RWPE2 (cell line): ENCODE measurements around the gene SIRT6.
"Not testable (repeated sequence)": the region's sequence is repeated elsewhere in the genome, so short reads cannot be mapped to it uniquely, and the experiment has no call there.

ENCODE experiments used
- ATAC-seq: fragments of 200-7000 bp; cut with Tn5 transposase; 3 replicates; pipeline ENCODE4 v1.9.1; 2021; ENCODE audit warnings: low read depth
- DNase-seq: peaks from one replicate; pipeline ENCODE4 v3.0.0-alpha.2; 2020; ENCODE audit warnings: low spot score
- H3K27ac ChIP-seq: fragments of 450-650 bp; 2 replicates; pipeline ENCODE4 v1.5.1; 2017; ENCODE audit warnings: mild to moderate bottlenecking; ENCODE audit not compliant: poor library complexity, severe bottlenecking
- H3K27me3 ChIP-seq: fragments of 250-450 bp; sonication (Bioruptor Pico); 2 replicates; pipeline ENCODE4 v1.5.1; 2021; ENCODE audit warnings: mild to moderate bottlenecking, moderate library complexity; ENCODE audit not compliant: insufficient read depth, poor library complexity, severe bottlenecking
- H3K36me3 ChIP-seq: fragments of 250-450 bp; sonication (Bioruptor Pico); 2 replicates; pipeline ENCODE4 v1.5.1; 2020; ENCODE audit warnings: low read depth, mild to moderate bottlenecking, moderate library complexity
- H3K4me1 ChIP-seq: fragments of 250-450 bp; sonication (Bioruptor Pico); 2 replicates; pipeline ENCODE4 v1.5.1; 2021; ENCODE audit warnings: mild to moderate bottlenecking, moderate library complexity; ENCODE audit not compliant: insufficient read depth, poor library complexity, severe bottlenecking
- H3K4me3 ChIP-seq: fragments of 250-450 bp; sonication (Bioruptor Pico); 2 replicates; pipeline ENCODE4 v1.5.1; 2021; ENCODE audit warnings: mild to moderate bottlenecking, moderate library complexity; ENCODE audit not compliant: severe bottlenecking
- H3K9me3 ChIP-seq: fragments of 250-450 bp; sonication (Bioruptor Pico); 2 replicates; pipeline ENCODE4 v1.5.1; 2021; ENCODE audit warnings: mild to moderate bottlenecking, moderate library complexity; ENCODE audit not compliant: severe bottlenecking
- CTCF ChIP-seq: fragments of 450-650 bp; IDR thresholded peaks from one replicate; pipeline ENCODE4 v1.5.1; 2017; ENCODE audit warnings: mild to moderate bottlenecking, moderate library complexity; ENCODE audit not compliant: poor library complexity, severe bottlenecking

The SIRT6 gene

GRCh38 chr19:4227771-4228170, 45.4 kb upstream of the SIRT6 start:
- no peak overlapping the region for H3K4me3 ChIP-seq
- ATAC-seq (no peak), DNase-seq (no peak)
- TF ChIP-seq CTCF, result no peak
- no peaks in the 10 kb centered on the region for H3K27me3 ChIP-seq
- no peaks in the 10 kb centered on the region for H3K9me3 ChIP-seq
- H3K27ac ChIP-seq, result no peak overlapping the region
- no peaks in the 10 kb centered on the region for H3K4me1 ChIP-seq
- no peaks in the 10 kb centered on the region for H3K36me3 ChIP-seq

DNA sequence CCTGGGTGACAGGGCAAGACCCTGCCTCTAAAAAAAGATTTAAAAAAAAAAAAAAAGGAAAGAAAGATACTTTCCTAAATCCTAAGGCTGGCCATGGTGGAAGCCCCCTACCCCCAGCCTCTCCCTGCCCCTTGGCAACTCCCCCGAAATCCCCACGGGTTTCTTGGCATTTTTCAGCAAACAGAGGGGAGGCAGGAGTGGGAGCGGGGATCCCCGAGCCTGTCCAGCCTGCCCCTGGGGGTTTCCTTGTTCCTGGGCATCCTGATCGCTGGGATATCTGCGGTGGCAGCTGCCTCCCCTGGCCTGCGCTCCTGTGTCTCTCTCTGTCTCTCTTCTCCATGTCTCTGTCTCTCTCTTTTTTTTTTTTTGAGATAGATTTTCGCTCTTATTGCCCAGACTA, 43.5 kb upstream of the SIRT6 start:
- ATAC-seq (no peak), DNase-seq (no peak)
- TF ChIP-seq CTCF, result no peak
- H3K27ac ChIP-seq, result no peak overlapping the region
- no peaks in the 10 kb centered on the region for H3K4me1 ChIP-seq
- H3K9me3 ChIP-seq, result no peaks in the 10 kb centered on the region
- no peak overlapping the region for H3K4me3 ChIP-seq
- H3K27me3 ChIP-seq, result no peaks in the 10 kb centered on the region
- no peaks in the 10 kb centered on the region for H3K36me3 ChIP-seq

GRCh38 chr19:4224470-4224869, 42.1 kb upstream of the SIRT6 start:
- Histone ChIP-seq H3K36me3 (no peaks in the 10 kb centered on the region), H3K27me3 (no peaks in the 10 kb centered on the region), H3K9me3 (no peaks in the 10 kb centered on the region), H3K4me1 (no peaks in the 10 kb centered on the region), H3K27ac (no peak overlapping the region), H3K4me3 (no peak overlapping the region)
- DNase-seq (no peak), ATAC-seq (no peak)
- TF ChIP-seq CTCF, result no peak

- DNase-seq (no peak), ATAC-seq (no peak)
- H3K9me3 ChIP-seq, result no peaks in the 10 kb centered on the region
- no peak overlapping the region for H3K4me3 ChIP-seq
- H3K27ac ChIP-seq, result no peak overlapping the region
- no peak for TF ChIP-seq CTCF
- no peaks in the 10 kb centered on the region for H3K36me3 ChIP-seq
- no peaks in the 10 kb centered on the region for H3K27me3 ChIP-seq
- H3K4me1 ChIP-seq, result no peaks in the 10 kb centered on the region
Measured at GRCh38 chr19:4220188-4220587, 37.8 kb upstream of the SIRT6 start.

GRCh38 chr19:4218523-4218922, 36.2 kb upstream of the SIRT6 start:
- ATAC-seq, H3K27me3 ChIP-seq, H3K27ac ChIP-seq, H3K9me3 ChIP-seq, H3K36me3 ChIP-seq, H3K4me1 ChIP-seq, H3K4me3 ChIP-seq, DNase-seq: not testable (repeated sequence)
